ENCODE measurements around the gene SH3RF3.

- TF ChIP-seq CTCF (conservative IDR thresholded peaks at IDR 0.05 in 1 of 2, IDR thresholded peaks at IDR 0.05 in 1 of 2; ENCODE audit: low read depth in 1 of 2, low read length in 2 of 2) (no peak), EZH2 (IDR thresholded peaks at IDR 0.05; ENCODE audit: low read length, missing control alignments) (no peak)
Measured at GRCh38 chr2:109117780-109118179, 11.2 kb upstream of the SH3RF3 start.

All from fibroblast of lung (primary cell).